Sigmoid colon (tissue), 7 donors: ENCODE measurements around the gene PTPRE. TPM values are rescaled to one million over a fixed set of nuclear protein-coding genes. Genes with fewer than 3 reads are reported as not detected.

ENCODE experiments used
- DNase-seq: peaks from one replicate; pipeline ENCODE4 v3.0.0-alpha.2; 2019
- H3K27ac ChIP-seq, 4 donors: fragments of 200-600 bp; sonication (generic); one replicate each; pipeline ENCODE4 v1.5.1; 2016 to 2019; ENCODE audit warnings: mild to moderate bottlenecking in 1 of 4
- H3K27me3 ChIP-seq, 3 donors: fragments of 200-600 bp; sonication (generic); one replicate each; pipeline ENCODE4 v1.5.1; 2019; ENCODE audit warnings: mild to moderate bottlenecking in 1 of 3
- H3K36me3 ChIP-seq, 4 donors: fragments of 200-600 bp; sonication (generic); one replicate each; pipeline ENCODE4 v1.5.1; 2016 to 2019
- H3K4me1 ChIP-seq, 4 donors: fragments of 200-600 bp; sonication (generic); one replicate each; pipeline ENCODE4 v1.5.1; 2017 to 2019
- H3K4me3 ChIP-seq, 4 donors: fragments of 200-600 bp; sonication (generic); one replicate each; pipeline ENCODE4 v1.5.1; 2017 to 2019; ENCODE audit warnings: mild to moderate bottlenecking in 2 of 4, moderate library complexity in 1 of 4
- H3K9me3 ChIP-seq, 4 donors: fragments of 200-600 bp in 3 of 4; sonication (generic) in 3 of 4; one replicate each; pipeline versions ENCODE4 v1.5.1 to v1.6.1; 2013 to 2019
- EP300 ChIP-seq, 4 donors: sonication (generic); formaldehyde crosslinking; IDR thresholded peaks; one replicate each; pipeline ENCODE4 v1.6.1; 2017; ENCODE audit warnings: antibody characterized with exemption in 4 of 4
- POLR2A ChIP-seq, 2 donors: fragments of 450-650 bp; IDR thresholded peaks; one replicate each; pipeline ENCODE4 v1.6.1; 2016; ENCODE audit warnings: antibody characterized with exemption in 2 of 2, mild to moderate bottlenecking in 2 of 2, moderate library complexity in 2 of 2
- POLR2AphosphoS5 ChIP-seq, 4 donors: sonication (generic); formaldehyde crosslinking; IDR thresholded peaks; one replicate each; pipeline ENCODE4 v1.6.1; 2017; ENCODE audit warnings: antibody characterized with exemption in 4 of 4
- WGBS, 2 donors: extraction: QIAGEN DNeasy Blood & Tissue Kit; methylation state at CpG; one replicate each; pipeline ENCODE4 v1.1.7; 2013; 5-methylcytosine and 5-hydroxymethylcytosine counted together
- intact Hi-C: fragments of 100-400 bp; cut with DNase I; formaldehyde crosslinking; loops from one replicate; pipeline ENCODE4 v1.15.1; 2023
- polyA plus RNA-seq, 3 donors: library from polyadenylated mRNA; stranded (reverse); fragments of 200-250 nt; gene quantifications; one replicate each; pipeline ENCODE4 v1.2.3, GENCODE V29; 2013
- total RNA-seq, 4 donors: library from RNA; depleted of rRNA; stranded (reverse); fragments of >200 nt; gene quantifications; one replicate each; pipeline ENCODE4 v1.1.0, GENCODE V29; 2016
- TF ChIP-seq, protein P1 (sequence below), 4 experiments: fragments of 450-650 bp in 3 of 4; fragments of 200-600 bp in 1 of 4; IDR thresholded peaks; one replicate each; pipeline ENCODE4 v1.5.1; 2016 to 2019; ENCODE audit warnings: antibody characterized with exemption in 4 of 4, mild to moderate bottlenecking in 3 of 4, moderate library complexity in 2 of 4
- donor health status: healthy with polysubstance abuse.
- donor health status: Bipolar disorder and iron deficiency.
- donor health status: healthy.

PTPRE gene
- total and polyA plus RNA-seq, 7 donors, result 4.2 to 17.9 (median 11.9) TPM

DNA sequence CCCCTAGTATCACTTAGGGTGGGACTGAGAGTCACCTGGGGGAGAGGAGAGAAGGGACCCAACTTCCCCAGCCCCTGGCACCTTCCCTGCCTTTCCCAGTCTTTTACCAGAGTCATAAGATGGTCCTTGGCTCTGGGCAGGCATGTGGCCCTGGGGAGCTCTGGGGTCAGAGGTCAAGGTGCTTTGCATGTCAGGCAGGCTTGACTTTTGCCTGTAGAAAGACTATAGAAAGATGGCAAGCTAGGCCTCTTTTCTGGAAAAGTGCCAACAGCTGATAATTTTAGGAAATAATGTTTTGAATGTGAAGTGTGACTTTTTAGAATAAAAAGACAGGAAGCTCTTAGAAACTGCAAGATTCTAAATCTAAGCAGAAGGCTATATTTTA lies 151.8 kb downstream of the PTPRE start:
- H3K4me1 ChIP-seq, result peaks cover 0 to 8% (median 3%) of the 10 kb centered on the region in 4 donors
- no peak overlapping the region for H3K4me3 ChIP-seq
- no peak for DNase-seq
- peaks cover 0 to 6% (median 0%) of the 10 kb centered on the region in 3 donors for H3K27me3 ChIP-seq
- no peaks in the 10 kb centered on the region for H3K9me3 ChIP-seq
- no peak for TF ChIP-seq POLR2A (IDR thresholded peaks at IDR 0.05)
- TF ChIP-seq, protein P1, sequence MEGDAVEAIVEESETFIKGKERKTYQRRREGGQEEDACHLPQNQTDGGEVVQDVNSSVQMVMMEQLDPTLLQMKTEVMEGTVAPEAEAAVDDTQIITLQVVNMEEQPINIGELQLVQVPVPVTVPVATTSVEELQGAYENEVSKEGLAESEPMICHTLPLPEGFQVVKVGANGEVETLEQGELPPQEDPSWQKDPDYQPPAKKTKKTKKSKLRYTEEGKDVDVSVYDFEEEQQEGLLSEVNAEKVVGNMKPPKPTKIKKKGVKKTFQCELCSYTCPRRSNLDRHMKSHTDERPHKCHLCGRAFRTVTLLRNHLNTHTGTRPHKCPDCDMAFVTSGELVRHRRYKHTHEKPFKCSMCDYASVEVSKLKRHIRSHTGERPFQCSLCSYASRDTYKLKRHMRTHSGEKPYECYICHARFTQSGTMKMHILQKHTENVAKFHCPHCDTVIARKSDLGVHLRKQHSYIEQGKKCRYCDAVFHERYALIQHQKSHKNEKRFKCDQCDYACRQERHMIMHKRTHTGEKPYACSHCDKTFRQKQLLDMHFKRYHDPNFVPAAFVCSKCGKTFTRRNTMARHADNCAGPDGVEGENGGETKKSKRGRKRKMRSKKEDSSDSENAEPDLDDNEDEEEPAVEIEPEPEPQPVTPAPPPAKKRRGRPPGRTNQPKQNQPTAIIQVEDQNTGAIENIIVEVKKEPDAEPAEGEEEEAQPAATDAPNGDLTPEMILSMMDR (IDR thresholded peaks at IDR 0.05), result no peak
- intact Hi-C loops, result no loop called here
- H3K27ac ChIP-seq, result no peak overlapping the region
- peaks cover 0 to 13% (median 3%) of the 10 kb centered on the region in 4 donors for H3K36me3 ChIP-seq

- intact Hi-C loops, result no loop called here
- no peak for TF ChIP-seq POLR2A (IDR thresholded peaks at IDR 0.05)
- no peak for TF ChIP-seq EP300 (IDR thresholded peaks at IDR 0.05)
- no peak for TF ChIP-seq POLR2AphosphoS5 (IDR thresholded peaks at IDR 0.05)
- H3K4me3 ChIP-seq, result no peak overlapping the region
- no peaks in the 10 kb centered on the region for H3K9me3 ChIP-seq
- H3K4me1 ChIP-seq, result peaks cover 0 to 12% (median 8%) of the 10 kb centered on the region in 4 donors
- DNase-seq, result no peak
- H3K27me3 ChIP-seq, result peaks cover 0 to 6% (median 0%) of the 10 kb centered on the region in 3 donors
- WGBS, 2 donors, result 80 to 84% methylated on average over 15 of the region's 15 CpGs
- peaks cover 0 to 12% (median 3%) of the 10 kb centered on the region in 4 donors for H3K36me3 ChIP-seq
- no peak overlapping the region for H3K27ac ChIP-seq
These were observed 152.5 kb downstream of the PTPRE start for GRCh38 chr10:128059266-128059981.

DNA sequence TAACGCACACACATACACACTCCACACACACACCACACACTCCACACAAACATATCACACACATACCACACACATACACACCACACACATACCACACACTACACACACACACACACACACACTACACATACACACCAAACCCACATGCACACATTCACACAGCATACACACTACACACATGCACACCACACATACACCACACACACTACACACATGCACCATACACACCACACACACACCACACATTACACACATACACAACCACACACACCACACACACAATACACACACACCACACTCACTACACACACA lies 153.0 kb downstream of the PTPRE start:
- TF ChIP-seq POLR2AphosphoS5 (IDR thresholded peaks at IDR 0.05) (no peak), EP300 (IDR thresholded peaks at IDR 0.05) (no peak), POLR2A (IDR thresholded peaks at IDR 0.05) (no peak)
- TF ChIP-seq, protein P1 (IDR thresholded peaks at IDR 0.05), result no peak
- no peak for DNase-seq
- WGBS, 2 donors, result 41 to 98% methylated on average over 1 of the region's 1 CpG
- H3K4me3 ChIP-seq, result no peak overlapping the region
- H3K36me3 ChIP-seq, result peaks cover 0 to 7% (median 3%) of the 10 kb centered on the region in 4 donors
- H3K4me1 ChIP-seq, result peaks cover 0 to 16% (median 8%) of the 10 kb centered on the region in 4 donors
- no peaks in the 10 kb centered on the region for H3K9me3 ChIP-seq
- H3K27ac ChIP-seq, result no peak overlapping the region
- peaks cover 0 to 6% (median 0%) of the 10 kb centered on the region in 3 donors for H3K27me3 ChIP-seq
- intact Hi-C loops, result no loop called here

GRCh38 chr10:128060341-128061250 lies 153.7 kb downstream of the PTPRE start:
- no peak overlapping the region for H3K4me3 ChIP-seq
- peaks cover 0 to 21% (median 11%) of the 10 kb centered on the region in 4 donors for H3K4me1 ChIP-seq
- WGBS, 2 donors, result 95% methylated on average over 9 of the region's 9 CpGs
- TF ChIP-seq POLR2AphosphoS5 (IDR thresholded peaks at IDR 0.05), result no peak
- TF ChIP-seq, protein P1 (IDR thresholded peaks at IDR 0.05), result no peak
- peak overlapping the region in 1 of 4 donors; percentile 7 for H3K27ac ChIP-seq
- H3K9me3 ChIP-seq, result no peaks in the 10 kb centered on the region
- peaks cover 0 to 6% (median 0%) of the 10 kb centered on the region in 3 donors for H3K27me3 ChIP-seq
- H3K36me3 ChIP-seq, result peaks cover 0 to 7% (median 3%) of the 10 kb centered on the region in 4 donors
- DNase-seq, result no peak
- intact Hi-C loops, result no loop called here
